Fibroblast of pulmonary artery (primary cell): ENCODE measurements around the gene DLX3.

Source experiments
- DNase-seq: peaks from one replicate; pipeline ENCODE4 v3.0.0-alpha.2; 2010; ENCODE audit warnings: low read depth
- H3K4me3 ChIP-seq: replicated peaks from 2 replicates; pipeline ENCODE4 v1.5.1; 2011; ENCODE audit warnings: low read depth, mild to moderate bottlenecking, control low read depth, low read length, moderate library complexity
- CTCF ChIP-seq: IDR thresholded peaks from 2 replicates; pipeline ENCODE4 v1.5.1; 2011; ENCODE audit warnings: mild to moderate bottlenecking, control low read depth, low read length, inconsistent platforms; ENCODE audit errors: missing control alignments

Gene DLX3

GRCh38 chr17:49957350-49957749, 37.7 kb downstream of the DLX3 start:
- H3K4me3 ChIP-seq = no peak overlapping the region
- no peak for DNase-seq
- no peak for TF ChIP-seq CTCF

GRCh38 chr17:49956780-49957179, 38.2 kb downstream of the DLX3 start:
- DNase-seq = no peak
- TF ChIP-seq CTCF = no peak
- H3K4me3 ChIP-seq = no peak overlapping the region

- no peak for TF ChIP-seq CTCF
- DNase-seq = no peak
- H3K4me3 ChIP-seq = no peak overlapping the region
Measured at GRCh38 chr17:49955157-49955556, 39.9 kb downstream of the DLX3 start.

- DNase-seq = peak; percentile 11
- TF ChIP-seq CTCF = no peak
- H3K4me3 ChIP-seq = no peak overlapping the region
Measured at GRCh38 chr17:49952912-49953497, 42.0 kb downstream of the DLX3 start.

- TF ChIP-seq CTCF = peak; percentile 98
- peak; percentile 68 for DNase-seq
- no peak overlapping the region for H3K4me3 ChIP-seq
Measured at GRCh38 chr17:49952209-49952911, 42.7 kb downstream of the DLX3 start.

- TF ChIP-seq CTCF = no peak
- DNase-seq = no peak
- no peak overlapping the region for H3K4me3 ChIP-seq
Measured at GRCh38 chr17:49951362-49952082, 43.5 kb downstream of the DLX3 start.

GRCh38 chr17:49949634-49950033, 45.4 kb downstream of the DLX3 start:
- TF ChIP-seq CTCF = no peak
- H3K4me3 ChIP-seq = no peak overlapping the region

More at GRCh38 chr17:49949634-49950033, 45.4 kb downstream of the DLX3 start:
- DNase-seq = no peak
